ENCODE data around the gene OSBPL9.

GRCh38 chr1:51818487-51818886, 201.6 kb downstream of the OSBPL9 start:
- TF ChIP-seq CTCF (IDR thresholded peaks at IDR 0.05; ENCODE audit: insufficient read depth, low read length) (no peak), POLR2AphosphoS5 (IDR thresholded peaks at IDR 0.05; ENCODE audit: low read depth) (no peak), REST (IDR thresholded peaks at IDR 0.05; ENCODE audit: insufficient replicate concordance, low read depth) (no peak), SPI1 (IDR thresholded peaks at IDR 0.05; ENCODE audit: borderline replicate concordance, low read depth) (no peak), GABPA (IDR thresholded peaks at IDR 0.05; ENCODE audit: low read depth) (no peak)
